Liver (tissue), 9 donors: ENCODE results near the gene USH2A. TPM values are rescaled to one million over a fixed set of nuclear protein-coding genes. Genes with fewer than 3 reads are reported as not detected.

Source experiments
- DNase-seq: peaks from one replicate; pipeline ENCODE4 v3.0.0-alpha.2; 2017; ENCODE audit warnings: low spot score
- H3K27ac ChIP-seq, 2 donors: one replicate each; pipeline ENCODE4 v1.7.0; 2013; ENCODE audit warnings: inconsistent platforms in 2 of 2, low read length in 2 of 2, control low read depth in 1 of 2, low read depth in 1 of 2, mild to moderate bottlenecking in 1 of 2
- H3K27me3 ChIP-seq, 4 donors: one replicate each; pipeline versions ENCODE4 v1.6.1 to v1.7.0; 2013; ENCODE audit warnings: low read length in 3 of 4, inconsistent platforms in 1 of 4, mild to moderate bottlenecking in 1 of 4, moderate library complexity in 1 of 4; ENCODE audit not compliant: control insufficient read depth in 4 of 4, insufficient read depth in 4 of 4
- H3K36me3 ChIP-seq, 4 donors: one replicate each; pipeline versions ENCODE4 v1.6.1 to v1.7.0; 2013; ENCODE audit warnings: low read length in 3 of 4, mild to moderate bottlenecking in 3 of 4, low read depth in 1 of 4, moderate library complexity in 1 of 4; ENCODE audit not compliant: control insufficient read depth in 4 of 4, insufficient read depth in 3 of 4
- H3K4me1 ChIP-seq, 4 donors: one replicate each; pipeline versions ENCODE4 v1.6.1 to v1.7.0; 2013; ENCODE audit warnings: low read length in 3 of 4, mild to moderate bottlenecking in 3 of 4, moderate library complexity in 1 of 4; ENCODE audit not compliant: control insufficient read depth in 4 of 4, insufficient read depth in 4 of 4
- H3K4me3 ChIP-seq, 3 donors: one replicate each; pipeline versions ENCODE4 v1.6.1 to v1.7.0; 2013; ENCODE audit warnings: low read length in 3 of 3, control low read depth in 1 of 3, low read depth in 1 of 3, mild to moderate bottlenecking in 1 of 3
- H3K9ac ChIP-seq, 2 donors: one replicate each; pipeline ENCODE4 v1.7.0; 2013; ENCODE audit warnings: low read length in 2 of 2, mild to moderate bottlenecking in 2 of 2, moderate library complexity in 2 of 2, control low read depth in 1 of 2, low read depth in 1 of 2
- H3K9me3 ChIP-seq, 4 donors: one replicate each; pipeline versions ENCODE4 v1.6.1 to v1.7.0; 2013; ENCODE audit warnings: low read length in 3 of 4; ENCODE audit not compliant: control insufficient read depth in 4 of 4
- EGR1 ChIP-seq, 2 donors: IDR thresholded peaks; 2 replicates each; pipeline ENCODE4 v1.6.1; 2016 to 2018; ENCODE audit warnings: antibody characterized with exemption in 2 of 2, low read depth in 2 of 2
- FOXA1 ChIP-seq: IDR thresholded peaks from 2 replicates; pipeline ENCODE4 v1.6.1; 2016; ENCODE audit warnings: antibody characterized with exemption
- FOXA2 ChIP-seq: IDR thresholded peaks from 2 replicates; pipeline ENCODE4 v1.6.1; 2016; ENCODE audit warnings: antibody characterized with exemption
- GABPA ChIP-seq, 2 donors: IDR thresholded peaks in 1 of 2; conservative IDR thresholded peaks in 1 of 2; 2 replicates each; pipeline ENCODE4 v1.6.1; 2016; ENCODE audit warnings: antibody characterized with exemption in 2 of 2, mild to moderate bottlenecking in 1 of 2, moderate library complexity in 1 of 2
- HNF4A ChIP-seq, 2 donors: conservative IDR thresholded peaks; 2 replicates each; pipeline ENCODE4 v1.6.1; 2016; ENCODE audit warnings: antibody characterized with exemption in 2 of 2, mild to moderate bottlenecking in 2 of 2
- HNF4G ChIP-seq: IDR thresholded peaks from 2 replicates; pipeline ENCODE4 v1.6.1; 2016; ENCODE audit warnings: antibody characterized with exemption
- JUND ChIP-seq, 2 donors: IDR thresholded peaks; 2 replicates each; pipeline ENCODE4 v1.6.1; 2016; ENCODE audit warnings: antibody characterized with exemption in 2 of 2
- NR2F2 ChIP-seq: IDR thresholded peaks from 2 replicates; pipeline ENCODE4 v1.6.1; 2016; ENCODE audit warnings: antibody characterized with exemption
- RAD21 ChIP-seq, 2 donors: IDR thresholded peaks; 2 replicates each; pipeline ENCODE4 v1.6.1; 2016; ENCODE audit warnings: antibody characterized with exemption in 2 of 2, mild to moderate bottlenecking in 2 of 2
- RXRA ChIP-seq, 2 donors: IDR thresholded peaks; 2 replicates each; pipeline ENCODE4 v1.6.1; 2017 to 2018; ENCODE audit warnings: antibody characterized with exemption in 2 of 2, mild to moderate bottlenecking in 1 of 2
- SP1 ChIP-seq: IDR thresholded peaks from 2 replicates; pipeline ENCODE4 v1.6.1; 2018; ENCODE audit warnings: antibody characterized with exemption, mild to moderate bottlenecking
- TAF1 ChIP-seq: conservative IDR thresholded peaks from 2 replicates; pipeline ENCODE4 v1.6.1; 2016; ENCODE audit warnings: antibody characterized with exemption, mild to moderate bottlenecking
- YY1 ChIP-seq: IDR thresholded peaks from 2 replicates; pipeline ENCODE4 v1.6.1; 2016; ENCODE audit warnings: antibody characterized with exemption, mild to moderate bottlenecking
- polyA plus RNA-seq, 2 donors: library from polyadenylated mRNA; stranded (reverse) in 1 of 2; unstranded in 1 of 2; fragments of 200-250 nt in 1 of 2; fragments of >200 nt in 1 of 2; fragmentation: Nextera tagmentation in 1 of 2; extraction: Ambion mirVana in 1 of 2; gene quantifications; one replicate each; pipeline versions ENCODE4 v1.2.1 to v1.2.3, GENCODE V29; 2013 to 2015
- total RNA-seq, 2 donors: library from RNA; depleted of rRNA; stranded (reverse); fragments of >200 nt; gene quantifications; one replicate each; pipeline ENCODE4 v1.2.3, GENCODE V29; 2014
- TF ChIP-seq, protein P1 (sequence below): IDR thresholded peaks from 2 replicates; pipeline ENCODE4 v1.6.1; 2016; ENCODE audit warnings: antibody characterized with exemption
- TF ChIP-seq, protein P2 (sequence below): IDR thresholded peaks from 2 replicates; pipeline ENCODE4 v1.6.1; 2016; ENCODE audit warnings: antibody characterized with exemption
- TF ChIP-seq, protein P3 (sequence below): fragments of 150-350 bp; IDR thresholded peaks from 2 replicates; pipeline ENCODE4 v1.5.1; 2017; ENCODE audit warnings: improper control_type of control experiment, low read depth, low read length; ENCODE audit not compliant: missing input control
- TF ChIP-seq, protein P4 (sequence below): IDR thresholded peaks from 2 replicates; pipeline ENCODE4 v1.6.1; 2016; ENCODE audit warnings: antibody characterized with exemption
- TF ChIP-seq, protein P5 (sequence below): IDR thresholded peaks from 2 replicates; pipeline ENCODE4 v1.6.1; 2016; ENCODE audit warnings: antibody characterized with exemption, mild to moderate bottlenecking
- donor health status: healthy.
- donor health status: healthy.
- donor health status: healthy.
- donor health status: healthy.
- donor health status: healthy.

USH2A gene
- total and polyA plus RNA-seq, 4 donors, result 0.14 to 1.0 (median 0.31) TPM

DNA sequence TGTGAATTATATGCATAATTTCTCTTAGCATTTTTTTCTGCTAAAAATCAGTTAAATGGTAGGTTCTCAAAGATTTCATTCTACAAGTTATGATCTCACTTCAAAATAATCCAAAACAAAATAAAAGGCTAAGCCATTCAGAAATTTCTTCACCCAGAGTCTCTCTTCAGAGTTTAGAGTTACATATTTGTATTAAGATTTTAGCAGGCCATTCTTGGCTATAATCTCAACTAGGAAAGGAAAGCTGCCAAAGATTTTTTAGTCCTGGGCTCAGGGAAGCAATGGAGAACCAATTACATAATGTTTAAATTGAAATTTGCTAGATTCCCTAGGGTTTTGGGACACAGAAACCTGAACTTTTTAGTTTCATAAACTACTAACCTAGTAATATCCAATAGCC, 245.0 kb downstream of the USH2A start:
- no peaks in the 10 kb centered on the region for H3K36me3 ChIP-seq
- no peaks in the 10 kb centered on the region for H3K9me3 ChIP-seq
- no peak overlapping the region for H3K9ac ChIP-seq
- peaks cover 0 to 2% (median 0%) of the 10 kb centered on the region in 4 donors for H3K4me1 ChIP-seq
- H3K27me3 ChIP-seq, result no peaks in the 10 kb centered on the region
- DNase-seq, result no peak
- TF ChIP-seq HNF4G, result no peak
- TF ChIP-seq, protein P1, sequence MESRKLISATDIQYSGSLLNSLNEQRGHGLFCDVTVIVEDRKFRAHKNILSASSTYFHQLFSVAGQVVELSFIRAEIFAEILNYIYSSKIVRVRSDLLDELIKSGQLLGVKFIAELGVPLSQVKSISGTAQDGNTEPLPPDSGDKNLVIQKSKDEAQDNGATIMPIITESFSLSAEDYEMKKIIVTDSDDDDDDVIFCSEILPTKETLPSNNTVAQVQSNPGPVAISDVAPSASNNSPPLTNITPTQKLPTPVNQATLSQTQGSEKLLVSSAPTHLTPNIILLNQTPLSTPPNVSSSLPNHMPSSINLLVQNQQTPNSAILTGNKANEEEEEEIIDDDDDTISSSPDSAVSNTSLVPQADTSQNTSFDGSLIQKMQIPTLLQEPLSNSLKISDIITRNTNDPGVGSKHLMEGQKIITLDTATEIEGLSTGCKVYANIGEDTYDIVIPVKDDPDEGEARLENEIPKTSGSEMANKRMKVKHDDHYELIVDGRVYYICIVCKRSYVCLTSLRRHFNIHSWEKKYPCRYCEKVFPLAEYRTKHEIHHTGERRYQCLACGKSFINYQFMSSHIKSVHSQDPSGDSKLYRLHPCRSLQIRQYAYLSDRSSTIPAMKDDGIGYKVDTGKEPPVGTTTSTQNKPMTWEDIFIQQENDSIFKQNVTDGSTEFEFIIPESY, result no peak
- TF ChIP-seq, protein P2, sequence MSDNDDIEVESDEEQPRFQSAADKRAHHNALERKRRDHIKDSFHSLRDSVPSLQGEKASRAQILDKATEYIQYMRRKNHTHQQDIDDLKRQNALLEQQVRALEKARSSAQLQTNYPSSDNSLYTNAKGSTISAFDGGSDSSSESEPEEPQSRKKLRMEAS, result no peak
- TF ChIP-seq SP1, result no peak
- no peak for TF ChIP-seq JUND (IDR thresholded peaks at IDR 0.05)
- no peak for TF ChIP-seq RAD21 (IDR thresholded peaks at IDR 0.05)
- TF ChIP-seq GABPA (IDR thresholded peaks at IDR 0.05 in 1 of 2, conservative IDR thresholded peaks at IDR 0.05 in 1 of 2), result no peak
- TF ChIP-seq EGR1 (IDR thresholded peaks at IDR 0.05; ENCODE audit: low read depth in 2 of 2), result no peak
- TF ChIP-seq, protein P3, sequence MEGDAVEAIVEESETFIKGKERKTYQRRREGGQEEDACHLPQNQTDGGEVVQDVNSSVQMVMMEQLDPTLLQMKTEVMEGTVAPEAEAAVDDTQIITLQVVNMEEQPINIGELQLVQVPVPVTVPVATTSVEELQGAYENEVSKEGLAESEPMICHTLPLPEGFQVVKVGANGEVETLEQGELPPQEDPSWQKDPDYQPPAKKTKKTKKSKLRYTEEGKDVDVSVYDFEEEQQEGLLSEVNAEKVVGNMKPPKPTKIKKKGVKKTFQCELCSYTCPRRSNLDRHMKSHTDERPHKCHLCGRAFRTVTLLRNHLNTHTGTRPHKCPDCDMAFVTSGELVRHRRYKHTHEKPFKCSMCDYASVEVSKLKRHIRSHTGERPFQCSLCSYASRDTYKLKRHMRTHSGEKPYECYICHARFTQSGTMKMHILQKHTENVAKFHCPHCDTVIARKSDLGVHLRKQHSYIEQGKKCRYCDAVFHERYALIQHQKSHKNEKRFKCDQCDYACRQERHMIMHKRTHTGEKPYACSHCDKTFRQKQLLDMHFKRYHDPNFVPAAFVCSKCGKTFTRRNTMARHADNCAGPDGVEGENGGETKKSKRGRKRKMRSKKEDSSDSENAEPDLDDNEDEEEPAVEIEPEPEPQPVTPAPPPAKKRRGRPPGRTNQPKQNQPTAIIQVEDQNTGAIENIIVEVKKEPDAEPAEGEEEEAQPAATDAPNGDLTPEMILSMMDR, result no peak
- TF ChIP-seq NR2F2, result no peak
- no peak for TF ChIP-seq RXRA (IDR thresholded peaks at IDR 0.05)
- TF ChIP-seq YY1, result no peak
- no peak for TF ChIP-seq FOXA2
- TF ChIP-seq TAF1, result no peak
- TF ChIP-seq FOXA1, result no peak
- TF ChIP-seq HNF4A (conservative IDR thresholded peaks at IDR 0.05), result no peak
- TF ChIP-seq, protein P4, sequence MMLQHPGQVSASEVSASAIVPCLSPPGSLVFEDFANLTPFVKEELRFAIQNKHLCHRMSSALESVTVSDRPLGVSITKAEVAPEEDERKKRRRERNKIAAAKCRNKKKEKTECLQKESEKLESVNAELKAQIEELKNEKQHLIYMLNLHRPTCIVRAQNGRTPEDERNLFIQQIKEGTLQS, result no peak
- TF ChIP-seq, protein P5, sequence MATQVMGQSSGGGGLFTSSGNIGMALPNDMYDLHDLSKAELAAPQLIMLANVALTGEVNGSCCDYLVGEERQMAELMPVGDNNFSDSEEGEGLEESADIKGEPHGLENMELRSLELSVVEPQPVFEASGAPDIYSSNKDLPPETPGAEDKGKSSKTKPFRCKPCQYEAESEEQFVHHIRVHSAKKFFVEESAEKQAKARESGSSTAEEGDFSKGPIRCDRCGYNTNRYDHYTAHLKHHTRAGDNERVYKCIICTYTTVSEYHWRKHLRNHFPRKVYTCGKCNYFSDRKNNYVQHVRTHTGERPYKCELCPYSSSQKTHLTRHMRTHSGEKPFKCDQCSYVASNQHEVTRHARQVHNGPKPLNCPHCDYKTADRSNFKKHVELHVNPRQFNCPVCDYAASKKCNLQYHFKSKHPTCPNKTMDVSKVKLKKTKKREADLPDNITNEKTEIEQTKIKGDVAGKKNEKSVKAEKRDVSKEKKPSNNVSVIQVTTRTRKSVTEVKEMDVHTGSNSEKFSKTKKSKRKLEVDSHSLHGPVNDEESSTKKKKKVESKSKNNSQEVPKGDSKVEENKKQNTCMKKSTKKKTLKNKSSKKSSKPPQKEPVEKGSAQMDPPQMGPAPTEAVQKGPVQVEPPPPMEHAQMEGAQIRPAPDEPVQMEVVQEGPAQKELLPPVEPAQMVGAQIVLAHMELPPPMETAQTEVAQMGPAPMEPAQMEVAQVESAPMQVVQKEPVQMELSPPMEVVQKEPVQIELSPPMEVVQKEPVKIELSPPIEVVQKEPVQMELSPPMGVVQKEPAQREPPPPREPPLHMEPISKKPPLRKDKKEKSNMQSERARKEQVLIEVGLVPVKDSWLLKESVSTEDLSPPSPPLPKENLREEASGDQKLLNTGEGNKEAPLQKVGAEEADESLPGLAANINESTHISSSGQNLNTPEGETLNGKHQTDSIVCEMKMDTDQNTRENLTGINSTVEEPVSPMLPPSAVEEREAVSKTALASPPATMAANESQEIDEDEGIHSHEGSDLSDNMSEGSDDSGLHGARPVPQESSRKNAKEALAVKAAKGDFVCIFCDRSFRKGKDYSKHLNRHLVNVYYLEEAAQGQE, result no peak
- no peak overlapping the region for H3K4me3 ChIP-seq
- H3K27ac ChIP-seq, result no peak overlapping the region
